PC-3 (cell line): ENCODE data around the gene INF2. TPM values are rescaled to one million over a fixed set of nuclear protein-coding genes. Genes with fewer than 3 reads are reported as not detected.

Experiments used
- ATAC-seq: fragments of 200-7000 bp; cut with Tn5 transposase; 2 replicates; pipeline ENCODE4 v1.9.1; 2020; ENCODE audit warnings: mild to moderate bottlenecking, moderate library complexity
- BruUV-seq: library from RNA; stranded (reverse); fragments of 400-500 nt; replicated peaks from 2 replicates; lab custom pipeline; 2021; lab: Mats Ljungman, UMichigan
- CTCF ChIA-PET: fragments of 300-600 bp; sonication (Branson Sonifier 250); formaldehyde crosslinking; loops from one replicate; lab custom pipeline; 2022; ENCODE audit warnings: antibody characterized with exemption; lab: Charles Lee
- POLR2A ChIA-PET: fragments of 300-600 bp; sonication (Branson Sonifier 250); formaldehyde crosslinking; loops from one replicate; lab custom pipeline; 2022; ENCODE audit warnings: antibody characterized with exemption; ENCODE audit not compliant: unreplicated experiment; lab: Charles Lee
- DNase-seq: peaks from one replicate; pipeline ENCODE4 v3.0.0-alpha.2; 2015
- H2AFZ ChIP-seq: fragments of 300-600 bp; sonication (generic); 2 replicates; pipeline ENCODE4 v1.6.0; 2016; ENCODE audit warnings: antibody characterized with exemption, low read length
- H3F3A ChIP-seq: fragments of 300-600 bp; sonication (generic); one replicate; pipeline ENCODE4 v1.6.0; 2017; ENCODE audit warnings: antibody characterized with exemption, low read length, control low read depth, mild to moderate bottlenecking; ENCODE audit not compliant: unreplicated experiment
- H3K27ac ChIP-seq: fragments of 300-600 bp; sonication (generic); 2 replicates; pipeline ENCODE4 v1.5.1; 2016; ENCODE audit warnings: mild to moderate bottlenecking, low read length
- H3K27me3 ChIP-seq: fragments of 300-600 bp; sonication (generic); 2 replicates; pipeline ENCODE4 v1.6.1; 2016; ENCODE audit warnings: low read length, mixed read lengths
- H3K36me3 ChIP-seq: fragments of 300-600 bp; sonication (generic); 2 replicates; pipeline ENCODE4 v1.6.1; 2016; ENCODE audit warnings: low read depth, mixed run types, low read length, mixed read lengths
- H3K4me1 ChIP-seq: fragments of 300-600 bp; sonication (generic); 2 replicates; pipeline ENCODE4 v1.5.1; 2016; ENCODE audit warnings: low read length; ENCODE audit not compliant: insufficient read depth
- H3K4me2 ChIP-seq: fragments of 300-600 bp; sonication (generic); 2 replicates; pipeline ENCODE4 v1.6.0; 2016; ENCODE audit warnings: low read length
- H3K4me3 ChIP-seq: fragments of 300-600 bp; sonication (generic); 2 replicates; pipeline ENCODE4 v1.5.1; 2016; ENCODE audit warnings: mild to moderate bottlenecking, low read length, mixed read lengths
- H3K79me2 ChIP-seq: fragments of 300-600 bp; sonication (generic); 2 replicates; pipeline ENCODE4 v1.6.1; 2017; ENCODE audit warnings: low read length, mixed read lengths
- H3K9ac ChIP-seq: fragments of 300-600 bp; sonication (generic); 2 replicates; pipeline ENCODE4 v1.6.0; 2016; ENCODE audit warnings: mild to moderate bottlenecking, low read length
- H3K9me2 ChIP-seq: fragments of 300-600 bp; sonication (generic); replicated peaks from 2 replicates; pipeline ENCODE4 v1.6.1; 2016; ENCODE audit warnings: mixed run types, low read length, mixed read lengths
- H3K9me3 ChIP-seq: fragments of 300-600 bp; sonication (generic); 2 replicates; pipeline ENCODE4 v1.6.1; 2016; ENCODE audit warnings: low read length, mixed read lengths
- H4K20me1 ChIP-seq: fragments of 300-600 bp; sonication (generic); 2 replicates; pipeline ENCODE4 v1.6.1; 2016; ENCODE audit warnings: low read length, mixed read lengths
- EZH2 ChIP-seq: fragments of 300-600 bp; sonication (generic); IDR thresholded peaks from one replicate; pipeline ENCODE4 v1.6.1; 2017; ENCODE audit warnings: antibody characterized with exemption, mild to moderate bottlenecking, low read length; ENCODE audit not compliant: unreplicated experiment
- EZH2phosphoT487 ChIP-seq: fragments of 300-600 bp; sonication (generic); IDR thresholded peaks from 2 replicates; pipeline ENCODE4 v1.6.1; 2018; ENCODE audit warnings: mild to moderate bottlenecking, antibody characterized with exemption, low read length, borderline replicate concordance
- intact Hi-C: fragments of 100-400 bp; cut with micrococcal nuclease; formaldehyde crosslinking; loops from 2 replicates; pipeline ENCODE4 v1.9.0; 2023
- total RNA-seq: library from RNA; depleted of rRNA; stranded (reverse); fragments of >200 nt; gene quantifications from 2 replicates; pipeline ENCODE4 v1.2.3, GENCODE V29; 2014
- TF ChIP-seq, protein P1 (sequence below): fragments of 300-600 bp; sonication (generic); conservative IDR thresholded peaks from 2 replicates; pipeline ENCODE4 v1.5.1; 2017; ENCODE audit warnings: antibody characterized with exemption, low read depth, mild to moderate bottlenecking, low read length

Gene INF2
- total RNA-seq, 1 experiment from 2014 or later = 132 TPM

- DNase-seq (no peak), ATAC-seq (no peak)
- ChIA-PET CTCF (no interaction called here), POLR2A (no interaction called here)
- no peaks in the 10 kb centered on the region for H3K27me3 ChIP-seq
- H4K20me1 ChIP-seq = peaks cover 9% of the 10 kb centered on the region; the same call in 1 of the 2 replicates
- H3K4me1 ChIP-seq = no peaks in the 10 kb centered on the region
- no TSS peak for BruUV-seq
- H3K9me3 ChIP-seq = no peaks in the 10 kb centered on the region
- TF ChIP-seq, protein P1, sequence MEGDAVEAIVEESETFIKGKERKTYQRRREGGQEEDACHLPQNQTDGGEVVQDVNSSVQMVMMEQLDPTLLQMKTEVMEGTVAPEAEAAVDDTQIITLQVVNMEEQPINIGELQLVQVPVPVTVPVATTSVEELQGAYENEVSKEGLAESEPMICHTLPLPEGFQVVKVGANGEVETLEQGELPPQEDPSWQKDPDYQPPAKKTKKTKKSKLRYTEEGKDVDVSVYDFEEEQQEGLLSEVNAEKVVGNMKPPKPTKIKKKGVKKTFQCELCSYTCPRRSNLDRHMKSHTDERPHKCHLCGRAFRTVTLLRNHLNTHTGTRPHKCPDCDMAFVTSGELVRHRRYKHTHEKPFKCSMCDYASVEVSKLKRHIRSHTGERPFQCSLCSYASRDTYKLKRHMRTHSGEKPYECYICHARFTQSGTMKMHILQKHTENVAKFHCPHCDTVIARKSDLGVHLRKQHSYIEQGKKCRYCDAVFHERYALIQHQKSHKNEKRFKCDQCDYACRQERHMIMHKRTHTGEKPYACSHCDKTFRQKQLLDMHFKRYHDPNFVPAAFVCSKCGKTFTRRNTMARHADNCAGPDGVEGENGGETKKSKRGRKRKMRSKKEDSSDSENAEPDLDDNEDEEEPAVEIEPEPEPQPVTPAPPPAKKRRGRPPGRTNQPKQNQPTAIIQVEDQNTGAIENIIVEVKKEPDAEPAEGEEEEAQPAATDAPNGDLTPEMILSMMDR = no peak
- TF ChIP-seq EZH2 (no peak), EZH2phosphoT487 (no peak)
- no peaks in the 10 kb centered on the region for H3K9me2 ChIP-seq
- intact Hi-C loops = no loop called here
- H3K4me2 ChIP-seq = no peak overlapping the region
- H3K9ac ChIP-seq = no peak overlapping the region
- no peak overlapping the region for H2AFZ ChIP-seq
- H3F3A ChIP-seq = no peaks in the 10 kb centered on the region
- peaks cover 36% of the 10 kb centered on the region for H3K79me2 ChIP-seq
- no peak overlapping the region for H3K4me3 ChIP-seq
- H3K36me3 ChIP-seq = peaks cover 21% of the 10 kb centered on the region; the same call in 1 of the 2 replicates
- no peak overlapping the region for H3K27ac ChIP-seq
Observed at GRCh38 chr14:104701383-104702076, 12.1 kb downstream of the INF2 start.

GRCh38 chr14:104702106-104702505, 12.7 kb downstream of the INF2 start:
- Histone ChIP-seq H3K36me3 (peaks cover 16% of the 10 kb centered on the region; the same call in 1 of the 2 replicates), H3K9me3 (no peaks in the 10 kb centered on the region), H3K79me2 (peaks cover 30% of the 10 kb centered on the region), H2AFZ (no peak overlapping the region), H3K9me2 (no peaks in the 10 kb centered on the region), H3K9ac (no peak overlapping the region), H3K27ac (no peak overlapping the region), H4K20me1 (peaks cover 9% of the 10 kb centered on the region; the same call in 1 of the 2 replicates), H3K4me1 (no peaks in the 10 kb centered on the region), H3K4me3 (no peak overlapping the region), H3K4me2 (no peak overlapping the region), H3F3A (no peaks in the 10 kb centered on the region), H3K27me3 (no peaks in the 10 kb centered on the region)
- ChIA-PET POLR2A (no interaction called here), CTCF (no interaction called here)
- TF ChIP-seq, protein P1 = no peak
- TF ChIP-seq EZH2 = no peak
- no peak for TF ChIP-seq EZH2phosphoT487
- ATAC-seq (no peak), DNase-seq (no peak)
- no TSS peak for BruUV-seq
- intact Hi-C loops = no loop called here

GRCh38 chr14:104702673-104703072, 13.3 kb downstream of the INF2 start:
- BruUV-seq = no TSS peak
- Histone ChIP-seq H3K9ac (no peak overlapping the region), H3K36me3 (peaks cover 14% of the 10 kb centered on the region; the same call in 1 of the 2 replicates), H3K4me1 (no peaks in the 10 kb centered on the region), H3F3A (no peaks in the 10 kb centered on the region), H3K9me2 (no peaks in the 10 kb centered on the region), H3K4me3 (no peak overlapping the region), H3K9me3 (no peaks in the 10 kb centered on the region), H3K79me2 (peaks cover 25% of the 10 kb centered on the region), H4K20me1 (peaks cover 6% of the 10 kb centered on the region; the same call in 1 of the 2 replicates), H3K27ac (no peak overlapping the region), H3K27me3 (no peaks in the 10 kb centered on the region), H3K4me2 (no peak overlapping the region), H2AFZ (no peak overlapping the region)
- TF ChIP-seq EZH2 (no peak), EZH2phosphoT487 (no peak)
- TF ChIP-seq, protein P1 = no peak
- POLR2A ChIA-PET = no interaction called here
- intact Hi-C loops = no loop called here
- DNase-seq = no peak
- CTCF ChIA-PET = no interaction called here
- no peak for ATAC-seq
